ENCODE data around the gene PI4KB.

Gene PI4KB

DNA sequence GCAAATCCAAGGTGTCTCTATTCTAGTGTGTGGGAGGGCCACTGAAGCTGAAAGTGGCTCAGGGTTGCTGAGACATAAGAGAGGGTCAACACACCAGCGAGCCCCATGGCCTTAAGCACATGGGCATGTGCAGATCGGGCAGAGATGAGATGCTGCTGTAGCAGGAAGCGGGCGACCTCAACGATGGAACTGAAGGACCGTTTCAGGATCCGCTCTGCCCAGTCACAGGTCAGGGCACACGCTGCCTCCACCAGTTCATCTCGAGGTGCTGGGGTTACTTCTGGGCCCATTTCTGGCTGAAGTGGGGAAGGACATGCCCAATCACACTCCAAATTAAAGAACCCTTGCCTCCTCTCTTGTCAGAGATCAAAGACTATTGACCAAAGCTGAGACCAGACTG, 16.4 kb upstream of the PI4KB start:
- no peak overlapping the region for H3K4me3 ChIP-seq (ENCODE audit: low read depth, low read length)
- TF ChIP-seq, protein P1, sequence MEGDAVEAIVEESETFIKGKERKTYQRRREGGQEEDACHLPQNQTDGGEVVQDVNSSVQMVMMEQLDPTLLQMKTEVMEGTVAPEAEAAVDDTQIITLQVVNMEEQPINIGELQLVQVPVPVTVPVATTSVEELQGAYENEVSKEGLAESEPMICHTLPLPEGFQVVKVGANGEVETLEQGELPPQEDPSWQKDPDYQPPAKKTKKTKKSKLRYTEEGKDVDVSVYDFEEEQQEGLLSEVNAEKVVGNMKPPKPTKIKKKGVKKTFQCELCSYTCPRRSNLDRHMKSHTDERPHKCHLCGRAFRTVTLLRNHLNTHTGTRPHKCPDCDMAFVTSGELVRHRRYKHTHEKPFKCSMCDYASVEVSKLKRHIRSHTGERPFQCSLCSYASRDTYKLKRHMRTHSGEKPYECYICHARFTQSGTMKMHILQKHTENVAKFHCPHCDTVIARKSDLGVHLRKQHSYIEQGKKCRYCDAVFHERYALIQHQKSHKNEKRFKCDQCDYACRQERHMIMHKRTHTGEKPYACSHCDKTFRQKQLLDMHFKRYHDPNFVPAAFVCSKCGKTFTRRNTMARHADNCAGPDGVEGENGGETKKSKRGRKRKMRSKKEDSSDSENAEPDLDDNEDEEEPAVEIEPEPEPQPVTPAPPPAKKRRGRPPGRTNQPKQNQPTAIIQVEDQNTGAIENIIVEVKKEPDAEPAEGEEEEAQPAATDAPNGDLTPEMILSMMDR (IDR thresholded peaks at IDR 0.05; ENCODE audit: borderline replicate concordance, insufficient read depth, low read depth, low read length) = no peak

GRCh38 chr1:151342569-151342968, 15.4 kb upstream of the PI4KB start:
- TF ChIP-seq, protein P1 (IDR thresholded peaks at IDR 0.05; ENCODE audit: borderline replicate concordance, insufficient read depth, low read depth, low read length) = no peak
- H3K4me3 ChIP-seq (ENCODE audit: low read depth, low read length) = no peak overlapping the region

DNA sequence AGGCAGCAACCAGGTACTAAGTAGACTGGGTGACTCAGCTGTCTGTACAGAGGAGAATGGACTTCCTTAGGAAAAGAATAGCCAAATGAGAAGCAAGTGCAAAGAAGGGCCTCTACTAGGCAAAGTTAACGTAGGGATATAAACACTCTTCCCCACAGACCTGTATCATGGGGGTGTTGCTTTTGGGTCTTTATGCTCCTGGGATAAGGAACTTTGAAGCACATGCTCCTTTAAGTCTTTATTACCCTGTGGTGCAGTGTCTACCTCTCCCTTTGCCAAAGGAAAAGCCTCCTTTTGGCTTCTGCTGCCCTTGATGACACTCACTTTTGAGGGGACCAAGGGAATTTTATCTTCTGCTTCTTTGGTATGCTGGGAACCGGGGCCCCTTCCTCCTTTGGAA, 14.8 kb upstream of the PI4KB start:
- TF ChIP-seq, protein P1 (IDR thresholded peaks at IDR 0.05; ENCODE audit: borderline replicate concordance, insufficient read depth, low read depth, low read length) = no peak
- H3K4me3 ChIP-seq (ENCODE audit: low read depth, low read length) = no peak overlapping the region

DNA sequence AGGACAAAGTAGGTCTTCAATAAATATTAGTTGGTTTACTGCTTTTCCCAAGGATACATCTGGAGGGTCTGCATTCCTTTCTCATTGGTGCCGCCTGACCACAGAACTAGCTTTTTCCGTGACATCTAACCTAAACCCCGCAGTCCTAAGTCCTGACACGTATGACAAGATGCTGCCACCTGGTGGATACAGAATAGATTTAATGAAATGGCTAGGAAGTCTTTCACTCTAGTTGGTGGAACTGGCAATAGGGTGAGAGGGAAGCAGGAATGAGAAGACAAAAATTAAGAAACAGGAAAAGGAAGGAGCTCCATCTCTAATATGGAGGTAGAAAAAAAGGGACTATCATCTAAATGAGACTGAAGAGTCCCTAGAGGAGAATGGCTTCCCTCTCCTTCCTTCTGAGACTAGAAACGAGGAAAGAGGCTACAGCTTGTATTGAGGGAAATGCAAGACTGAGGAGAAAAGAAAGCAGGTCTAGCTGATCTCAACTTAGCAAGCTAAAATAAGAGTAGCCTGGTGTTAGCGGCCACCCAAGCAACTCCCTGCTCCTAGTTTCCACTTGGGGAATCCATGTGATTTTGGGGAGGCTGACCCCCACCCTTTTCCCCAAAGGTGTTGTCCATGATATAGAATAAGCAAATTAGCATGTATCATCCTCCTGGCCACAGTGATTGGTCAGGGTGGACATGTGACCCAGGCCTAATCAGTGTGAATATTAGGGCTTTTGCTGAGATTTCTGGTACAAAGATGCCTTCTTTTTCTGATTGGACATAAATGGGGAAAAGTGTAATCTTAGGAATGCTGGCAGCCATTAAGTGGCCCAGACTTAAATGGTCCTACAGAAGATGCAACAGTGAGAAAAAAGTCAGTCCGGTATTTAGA, 13.9 kb upstream of the PI4KB start:
- TF ChIP-seq, protein P1 (IDR thresholded peaks at IDR 0.05; ENCODE audit: borderline replicate concordance, insufficient read depth, low read depth, low read length) = peak; percentile 59

GRCh38 chr1:151336556-151336955, 9.3 kb upstream of the PI4KB start:
- no peak overlapping the region for H3K4me3 ChIP-seq (ENCODE audit: low read depth, low read length)

More for the DNA sequence above, 13.9 kb upstream of the PI4KB start:
- no peak overlapping the region for H3K4me3 ChIP-seq (ENCODE audit: low read depth, low read length)

DNA sequence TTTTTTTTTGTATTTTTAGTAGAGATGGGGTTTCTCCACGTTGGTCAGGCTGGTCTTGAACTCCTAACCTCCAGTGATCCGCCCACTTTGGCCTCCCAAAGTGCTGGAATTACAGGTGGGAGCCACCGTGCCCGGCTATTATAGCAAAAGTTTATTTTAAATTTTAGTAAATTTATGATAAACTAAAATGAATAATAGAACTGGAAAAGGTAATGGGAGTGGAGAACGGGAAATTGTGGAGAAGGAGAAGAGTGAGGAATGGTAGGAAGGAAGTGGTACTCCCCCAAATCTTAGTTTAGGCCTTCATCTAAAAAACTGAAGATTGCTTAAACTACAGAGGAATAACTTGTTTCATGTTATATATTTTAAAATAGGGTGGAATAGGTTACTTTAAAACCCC, 7.6 kb upstream of the PI4KB start:
- TF ChIP-seq, protein P1 (IDR thresholded peaks at IDR 0.05; ENCODE audit: borderline replicate concordance, insufficient read depth, low read depth, low read length) = no peak
- no peak overlapping the region for H3K4me3 ChIP-seq (ENCODE audit: low read depth, low read length)

More at GRCh38 chr1:151336556-151336955, 9.3 kb upstream of the PI4KB start:
- TF ChIP-seq, protein P1 (IDR thresholded peaks at IDR 0.05; ENCODE audit: borderline replicate concordance, insufficient read depth, low read depth, low read length) = no peak

All from GM12875 (cell line).